ENCODE data around the gene EPN2. TPM values are rescaled to one million over a fixed set of nuclear protein-coding genes. Genes with fewer than 3 reads are reported as not detected.
"Not testable (repeated sequence)": the region's sequence is repeated elsewhere in the genome, so short reads cannot be mapped to it uniquely, and the experiment has no call there.

EPN2 gene
- total RNA-seq, 1 donor = 18.1 TPM

DNA sequence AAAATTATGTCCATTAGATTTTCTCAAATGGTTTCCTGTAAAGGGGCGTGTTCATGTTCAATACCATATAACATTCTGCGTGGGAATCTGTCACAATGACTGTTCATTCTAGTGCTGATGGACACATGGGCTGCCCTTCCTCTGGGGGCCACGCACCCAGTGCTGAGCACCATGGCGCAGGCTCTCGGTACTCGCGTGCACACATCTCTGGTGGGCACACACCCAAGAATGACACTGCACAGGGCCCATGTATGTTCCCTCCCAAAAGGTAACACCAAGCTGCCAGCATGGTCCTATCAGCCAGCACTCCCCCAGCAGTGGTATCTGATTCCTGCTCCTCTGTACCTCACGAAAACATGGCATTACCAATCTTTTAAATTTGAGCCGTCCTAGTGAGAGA lies 111.6 kb downstream of the EPN2 start:
- no peak overlapping the region for H3K27ac ChIP-seq (ENCODE audit: low read depth, low read length)
- H2AFZ ChIP-seq (ENCODE audit: low read length) = no peak overlapping the region
- no peak overlapping the region for H3K4me3 ChIP-seq (ENCODE audit: insufficient read depth, low read length)
- no peaks in the 10 kb centered on the region for H3K79me2 ChIP-seq (ENCODE audit: insufficient read depth, low read length)
- H4K20me1 ChIP-seq (ENCODE audit: insufficient read depth, low read length) = no peaks in the 10 kb centered on the region
- no peak overlapping the region for H3K4me2 ChIP-seq (ENCODE audit: insufficient read depth, low read length)
- TF ChIP-seq, protein P1, sequence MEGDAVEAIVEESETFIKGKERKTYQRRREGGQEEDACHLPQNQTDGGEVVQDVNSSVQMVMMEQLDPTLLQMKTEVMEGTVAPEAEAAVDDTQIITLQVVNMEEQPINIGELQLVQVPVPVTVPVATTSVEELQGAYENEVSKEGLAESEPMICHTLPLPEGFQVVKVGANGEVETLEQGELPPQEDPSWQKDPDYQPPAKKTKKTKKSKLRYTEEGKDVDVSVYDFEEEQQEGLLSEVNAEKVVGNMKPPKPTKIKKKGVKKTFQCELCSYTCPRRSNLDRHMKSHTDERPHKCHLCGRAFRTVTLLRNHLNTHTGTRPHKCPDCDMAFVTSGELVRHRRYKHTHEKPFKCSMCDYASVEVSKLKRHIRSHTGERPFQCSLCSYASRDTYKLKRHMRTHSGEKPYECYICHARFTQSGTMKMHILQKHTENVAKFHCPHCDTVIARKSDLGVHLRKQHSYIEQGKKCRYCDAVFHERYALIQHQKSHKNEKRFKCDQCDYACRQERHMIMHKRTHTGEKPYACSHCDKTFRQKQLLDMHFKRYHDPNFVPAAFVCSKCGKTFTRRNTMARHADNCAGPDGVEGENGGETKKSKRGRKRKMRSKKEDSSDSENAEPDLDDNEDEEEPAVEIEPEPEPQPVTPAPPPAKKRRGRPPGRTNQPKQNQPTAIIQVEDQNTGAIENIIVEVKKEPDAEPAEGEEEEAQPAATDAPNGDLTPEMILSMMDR (IDR thresholded peaks at IDR 0.05; ENCODE audit: extremely low read depth, low read depth, low read length) = no peak
- H3K9me3 ChIP-seq (ENCODE audit: low read depth, low read length) = no peaks in the 10 kb centered on the region
- H3K27me3 ChIP-seq (ENCODE audit: insufficient read depth, low read length) = no peaks in the 10 kb centered on the region
- no peaks in the 10 kb centered on the region for H3K36me3 ChIP-seq (ENCODE audit: insufficient read depth, low read length)
- peak; percentile 71 for DNase-seq (ENCODE audit: insufficient read length, low spot score, missing footprints)
- peaks cover 24% of the 10 kb centered on the region for H3K4me1 ChIP-seq (ENCODE audit: insufficient read depth, low read length)

GRCh38 chr17:19353401-19353800 lies 116.2 kb downstream of the EPN2 start:
- H3K27ac ChIP-seq (ENCODE audit: low read depth, low read length); H4K20me1 ChIP-seq (ENCODE audit: insufficient read depth, low read length); H3K36me3 ChIP-seq (ENCODE audit: insufficient read depth, low read length); H3K27me3 ChIP-seq (ENCODE audit: insufficient read depth, low read length); H3K4me3 ChIP-seq (ENCODE audit: insufficient read depth, low read length); H3K4me2 ChIP-seq (ENCODE audit: insufficient read depth, low read length); H2AFZ ChIP-seq (ENCODE audit: low read length); H3K9me3 ChIP-seq (ENCODE audit: low read depth, low read length); H3K79me2 ChIP-seq (ENCODE audit: insufficient read depth, low read length); DNase-seq (ENCODE audit: insufficient read length, low spot score, missing footprints): not testable (repeated sequence)
- peaks cover 15% of the 10 kb centered on the region for H3K4me1 ChIP-seq (ENCODE audit: insufficient read depth, low read length)

DNA sequence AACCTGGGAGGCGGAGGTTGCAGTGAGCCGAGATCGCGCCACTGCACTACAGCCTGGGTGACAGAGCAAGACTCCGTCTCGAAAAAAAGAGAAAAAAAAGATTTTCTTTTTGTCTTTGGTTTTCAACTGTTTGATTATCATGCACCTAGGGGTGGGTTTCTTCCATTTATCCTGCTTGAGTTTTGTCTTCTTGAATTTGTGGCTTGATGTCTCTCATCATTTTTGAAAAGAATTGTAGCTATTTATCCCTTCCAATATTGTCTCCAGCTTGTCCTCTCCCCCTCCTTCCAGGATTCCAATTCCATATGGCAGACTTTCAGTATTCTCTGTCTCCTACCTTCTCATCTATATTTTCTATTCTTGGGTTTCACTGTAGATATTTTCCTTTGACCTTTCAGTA lies 117.6 kb downstream of the EPN2 start:
- Histone ChIP-seq H2AFZ (ENCODE audit: low read length) (no peak overlapping the region), H3K4me1 (ENCODE audit: insufficient read depth, low read length) (peaks cover 15% of the 10 kb centered on the region), H3K4me2 (ENCODE audit: insufficient read depth, low read length) (no peak overlapping the region), H3K4me3 (ENCODE audit: insufficient read depth, low read length) (no peak overlapping the region), H3K36me3 (ENCODE audit: insufficient read depth, low read length) (peaks cover 5% of the 10 kb centered on the region), H3K27ac (ENCODE audit: low read depth, low read length) (no peak overlapping the region), H4K20me1 (ENCODE audit: insufficient read depth, low read length) (no peaks in the 10 kb centered on the region), H3K79me2 (ENCODE audit: insufficient read depth, low read length) (no peaks in the 10 kb centered on the region), H3K9me3 (ENCODE audit: low read depth, low read length) (no peaks in the 10 kb centered on the region), H3K27me3 (ENCODE audit: insufficient read depth, low read length) (no peaks in the 10 kb centered on the region)
- DNase-seq (ENCODE audit: insufficient read length, low spot score, missing footprints) = no peak
- TF ChIP-seq, protein P1 (IDR thresholded peaks at IDR 0.05; ENCODE audit: extremely low read depth, low read depth, low read length) = no peak

GRCh38 chr17:19357351-19357750 lies 120.2 kb downstream of the EPN2 start:
- Histone ChIP-seq H2AFZ (ENCODE audit: low read length) (no peak overlapping the region), H3K27me3 (ENCODE audit: insufficient read depth, low read length) (no peaks in the 10 kb centered on the region), H3K9me3 (ENCODE audit: low read depth, low read length) (no peaks in the 10 kb centered on the region), H3K36me3 (ENCODE audit: insufficient read depth, low read length) (peaks cover 5% of the 10 kb centered on the region), H4K20me1 (ENCODE audit: insufficient read depth, low read length) (no peaks in the 10 kb centered on the region), H3K4me1 (ENCODE audit: insufficient read depth, low read length) (peaks cover 18% of the 10 kb centered on the region), H3K79me2 (ENCODE audit: insufficient read depth, low read length) (no peaks in the 10 kb centered on the region), H3K4me3 (ENCODE audit: insufficient read depth, low read length) (no peak overlapping the region), H3K27ac (ENCODE audit: low read depth, low read length) (no peak overlapping the region), H3K4me2 (ENCODE audit: insufficient read depth, low read length) (no peak overlapping the region)
- TF ChIP-seq, protein P1 (IDR thresholded peaks at IDR 0.05; ENCODE audit: extremely low read depth, low read depth, low read length) = no peak
- DNase-seq (ENCODE audit: insufficient read length, low spot score, missing footprints) = no peak

All from osteoblast (primary cell).